ENCODE measurements around the gene CCDC107.

- TF ChIP-seq TAF1 (IDR thresholded peaks at IDR 0.05; ENCODE audit: control insufficient read depth, extremely low read depth, insufficient read depth, low read length, severe bottlenecking) (no peak), HEY1 (CRISPR knock-in tag; IDR thresholded peaks at IDR 0.05; ENCODE audit: borderline replicate concordance) (no peak)
These were observed 33.2 kb downstream of the CCDC107 start for GRCh38 chr9:35691334-35691650.

Measured in K562 (cell line).